GM18499 (cell line): ENCODE data around the gene PADI4.
"Not testable (repeated sequence)": the region's sequence is repeated elsewhere in the genome, so short reads cannot be mapped to it uniquely, and the experiment has no call there.

Experiments
- ATAC-seq: cut with Tn5 transposase; IDR thresholded peaks from one replicate; pipeline ENCODE4 v1.9.1; 2021; ENCODE audit warnings: moderate number of reproducible peaks; ENCODE audit not compliant: insufficient read depth, unreplicated experiment

PADI4 gene

GRCh38 chr1:17310068-17310640, 2.2 kb downstream of the PADI4 start:
- ATAC-seq = no peak

GRCh38 chr1:17313530-17314309, 5.7 kb downstream of the PADI4 start:
- ATAC-seq = no peak

GRCh38 chr1:17314491-17314971, 6.5 kb downstream of the PADI4 start:
- no peak for ATAC-seq

GRCh38 chr1:17315542-17316130, 7.6 kb downstream of the PADI4 start:
- ATAC-seq = no peak

GRCh38 chr1:17316704-17317103, 8.7 kb downstream of the PADI4 start:
- no peak for ATAC-seq

GRCh38 chr1:17318262-17318661, 10.3 kb downstream of the PADI4 start:
- ATAC-seq = no peak

- no peak for ATAC-seq
These were observed 11.8 kb downstream of the PADI4 start for GRCh38 chr1:17319561-17320350.

- ATAC-seq = not testable (repeated sequence)
These were observed 13.9 kb downstream of the PADI4 start for GRCh38 chr1:17321857-17322390.

GRCh38 chr1:17328855-17329254, 20.9 kb downstream of the PADI4 start:
- ATAC-seq = no peak

- ATAC-seq = no peak
These were observed 21.6 kb downstream of the PADI4 start for GRCh38 chr1:17329610-17330009.

- ATAC-seq = no peak
These were observed 22.9 kb downstream of the PADI4 start for GRCh38 chr1:17330856-17331255.

- no peak for ATAC-seq
These were observed 25.1 kb downstream of the PADI4 start for GRCh38 chr1:17333081-17333480.

- ATAC-seq = no peak
These were observed 28.1 kb downstream of the PADI4 start for GRCh38 chr1:17335821-17336710.

GRCh38 chr1:17338706-17339493, 30.9 kb downstream of the PADI4 start:
- no peak for ATAC-seq

GRCh38 chr1:17339521-17339920, 31.5 kb downstream of the PADI4 start:
- no peak for ATAC-seq

- ATAC-seq = no peak
These were observed 32.4 kb downstream of the PADI4 start for GRCh38 chr1:17340358-17340757.

- no peak for ATAC-seq
These were observed 34.0 kb downstream of the PADI4 start for GRCh38 chr1:17342014-17342441.

- not testable (repeated sequence) for ATAC-seq
These were observed 37.5 kb downstream of the PADI4 start for GRCh38 chr1:17345506-17345905.
